Measurements from ENCODE around the gene MMP21. TPM values are rescaled to one million over a fixed set of nuclear protein-coding genes. Genes with fewer than 3 reads are reported as not detected.

Gene MMP21
- total and polyA plus RNA-seq, 10 of the 15 experiments (the other 5 are each of a cell fraction or from before 2014, with no cell fraction given), result 0.08 to 0.24 TPM; not detected in 8

GRCh38 chr10:125742465-125742864 is 33.2 kb downstream of the MMP21 start:
- intact Hi-C loops (cut with micrococcal nuclease; ENCODE audit: unreplicated experiment) (no loop called here), in situ Hi-C loops (cut with MboI) (no loop called here)
- H4K20me1 ChIP-seq (ENCODE audit: control insufficient read depth, insufficient read depth), result no peaks in the 10 kb centered on the region
- no peaks in the 10 kb centered on the region for H3K79me2 ChIP-seq (ENCODE audit: control insufficient read depth, insufficient read depth, low read length)
- no peaks in the 10 kb centered on the region for H3K4me1 ChIP-seq (ENCODE audit: control insufficient read depth, insufficient read depth, low read length)
- ChIA-PET SMC1A (ENCODE audit: uncharacterized antibody, unreplicated experiment) (no interaction called here), POLR2A (no interaction called here), RAD21 (ENCODE audit: unreplicated experiment) (no interaction called here), CTCF (no interaction called here)
- BruUV-seq (replicated peaks), result no TSS peak
- H3K27ac ChIP-seq (ENCODE audit: control insufficient read depth, insufficient read depth), result no peak overlapping the region
- H3K27me3 ChIP-seq (replicated peaks in 1 of 2; ENCODE audit: control insufficient read depth in 2 of 2, insufficient read depth in 2 of 2, low read length in 1 of 2), result no peaks in the 10 kb centered on the region
- FAIRE-seq, result no peak
- no peak for ATAC-seq
- no peak for TF ChIP-seq GABPA (IDR thresholded peaks at IDR 0.05; ENCODE audit: low read depth)
- no peak for TF ChIP-seq ZNF274 (IDR thresholded peaks at IDR 0.05; ENCODE audit: insufficient read depth, insufficient read length)
- no peak for TF ChIP-seq NRF1 (conservative IDR thresholded peaks at IDR 0.05; ENCODE audit: low read depth, low read length)
- no peak for TF ChIP-seq TAF1 (IDR thresholded peaks at IDR 0.05; ENCODE audit: borderline replicate concordance, low read depth, low read length)
- TF ChIP-seq SPI1 (IDR thresholded peaks at IDR 0.05; ENCODE audit: borderline replicate concordance, insufficient read depth, low read depth, low read length), result no peak
- no peak for TF ChIP-seq LARP7 (IDR thresholded peaks at IDR 0.05)
- TF ChIP-seq KAT2A (conservative IDR thresholded peaks at IDR 0.05; ENCODE audit: control insufficient read depth, low read depth, low read length), result no peak
- TF ChIP-seq TCF3 (IDR thresholded peaks at IDR 0.05; ENCODE audit: borderline replicate concordance, insufficient read depth, low read depth, low read length), result no peak
- no peak for TF ChIP-seq PAX5 (IDR thresholded peaks at IDR 0.05; ENCODE audit: borderline replicate concordance, low read depth, low read length)
- TF ChIP-seq SREBF1 (IDR thresholded peaks at IDR 0.05; ENCODE audit: low read length), result no peak
- TF ChIP-seq SREBF2 (IDR thresholded peaks at IDR 0.05; ENCODE audit: low read length), result no peak
- TF ChIP-seq SMARCA5 (IDR thresholded peaks at IDR 0.05), result no peak
- no peak for TF ChIP-seq RFX5 (IDR thresholded peaks at IDR 0.05; ENCODE audit: low read depth, low read length)
- TF ChIP-seq, protein P1, sequence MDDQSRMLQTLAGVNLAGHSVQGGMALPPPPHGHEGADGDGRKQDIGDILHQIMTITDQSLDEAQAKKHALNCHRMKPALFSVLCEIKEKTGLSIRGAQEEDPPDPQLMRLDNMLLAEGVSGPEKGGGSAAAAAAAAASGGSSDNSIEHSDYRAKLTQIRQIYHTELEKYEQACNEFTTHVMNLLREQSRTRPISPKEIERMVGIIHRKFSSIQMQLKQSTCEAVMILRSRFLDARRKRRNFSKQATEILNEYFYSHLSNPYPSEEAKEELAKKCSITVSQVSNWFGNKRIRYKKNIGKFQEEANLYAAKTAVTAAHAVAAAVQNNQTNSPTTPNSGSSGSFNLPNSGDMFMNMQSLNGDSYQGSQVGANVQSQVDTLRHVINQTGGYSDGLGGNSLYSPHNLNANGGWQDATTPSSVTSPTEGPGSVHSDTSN (IDR thresholded peaks at IDR 0.05; ENCODE audit: insufficient replicate concordance, low read depth, low read length), result no peak
- TF ChIP-seq CTCF (IDR thresholded peaks at IDR 0.05 in 2 of 3, conservative IDR thresholded peaks at IDR 0.05 in 1 of 3; ENCODE audit: control insufficient read depth in 2 of 3, extremely low read depth in 1 of 3, insufficient read depth in 1 of 3, low read depth in 3 of 3, low read length in 3 of 3), result no peak; a peak in 1 of 6 replicates
- no peak for TF ChIP-seq TCF7 (IDR thresholded peaks at IDR 0.05; ENCODE audit: borderline replicate concordance)
- TF ChIP-seq, protein P2, sequence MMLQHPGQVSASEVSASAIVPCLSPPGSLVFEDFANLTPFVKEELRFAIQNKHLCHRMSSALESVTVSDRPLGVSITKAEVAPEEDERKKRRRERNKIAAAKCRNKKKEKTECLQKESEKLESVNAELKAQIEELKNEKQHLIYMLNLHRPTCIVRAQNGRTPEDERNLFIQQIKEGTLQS (IDR thresholded peaks at IDR 0.05; ENCODE audit: borderline replicate concordance, extremely low read depth, low read depth, low read length), result no peak
- TF ChIP-seq POU2F2 (IDR thresholded peaks at IDR 0.05; ENCODE audit: borderline replicate concordance, low read depth, low read length), result no peak
- no peak for TF ChIP-seq BACH1 (IDR thresholded peaks at IDR 0.05; ENCODE audit: borderline replicate concordance)
- H3K36me3 ChIP-seq (ENCODE audit: control insufficient read depth in 2 of 2, insufficient read depth in 2 of 2, low read length in 1 of 2), result peaks cover 15 to 57% of the 10 kb centered on the region in 2 experiments
- DNase-seq (ENCODE audit: low read depth, low spot score), result no peak
- H3K9me3 ChIP-seq (replicated peaks; ENCODE audit: control insufficient read depth, insufficient read depth, low read length), result no peaks in the 10 kb centered on the region
- H2AFZ ChIP-seq (ENCODE audit: control insufficient read depth, low read depth, low read length), result no peak overlapping the region
- H3K4me2 ChIP-seq (ENCODE audit: control insufficient read depth, insufficient read depth), result no peak overlapping the region
- WGBS (ENCODE audit: insufficient coverage, insufficient replicate concordance, low lambda C conversion rate, missing lambda C conversion rate), result 58% methylated on average over 2 of the region's 2 CpGs
- H3K4me3 ChIP-seq, result no peak overlapping the region
- no peak overlapping the region for H3K9ac ChIP-seq (ENCODE audit: control insufficient read depth, insufficient read depth, low read length)
